ENCODE measurements around the gene ACSL5.

DNA sequence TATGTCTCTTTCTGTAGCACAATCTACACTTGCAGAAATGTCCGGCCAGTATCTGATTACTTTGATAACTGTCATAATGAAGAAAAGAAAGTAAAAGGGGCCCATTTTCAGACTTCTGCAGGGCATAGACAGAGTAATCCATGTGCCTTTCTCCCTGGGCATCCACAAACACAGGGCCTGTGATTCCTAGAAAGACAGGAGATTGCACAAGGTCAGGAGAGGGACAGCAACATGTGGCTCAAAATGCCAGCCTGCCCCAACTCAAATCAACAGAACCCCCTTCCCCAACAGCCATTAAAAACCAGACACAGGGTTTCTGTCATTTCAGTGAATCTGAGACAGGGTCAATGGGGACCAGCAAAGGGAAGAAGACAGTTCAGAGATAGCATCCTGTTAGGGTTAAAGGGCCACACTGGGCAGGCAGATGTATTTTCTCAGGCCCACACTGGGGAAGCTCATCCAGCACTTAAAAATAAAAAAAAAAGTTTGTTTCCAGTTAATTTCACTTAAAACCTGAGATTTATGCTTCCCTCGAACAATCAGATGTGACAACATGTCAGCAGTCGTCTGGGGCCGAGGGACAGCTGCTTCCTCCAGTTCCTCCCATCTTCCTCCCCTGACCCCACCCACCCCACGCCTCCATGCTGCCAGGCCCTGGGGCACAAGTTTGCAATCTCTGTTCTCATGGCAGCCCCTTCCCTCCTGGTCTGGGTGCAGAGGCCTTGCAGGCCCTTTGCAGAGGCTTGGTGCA, 30.7 kb upstream of the ACSL5 start:
- TF ChIP-seq, protein P1, sequence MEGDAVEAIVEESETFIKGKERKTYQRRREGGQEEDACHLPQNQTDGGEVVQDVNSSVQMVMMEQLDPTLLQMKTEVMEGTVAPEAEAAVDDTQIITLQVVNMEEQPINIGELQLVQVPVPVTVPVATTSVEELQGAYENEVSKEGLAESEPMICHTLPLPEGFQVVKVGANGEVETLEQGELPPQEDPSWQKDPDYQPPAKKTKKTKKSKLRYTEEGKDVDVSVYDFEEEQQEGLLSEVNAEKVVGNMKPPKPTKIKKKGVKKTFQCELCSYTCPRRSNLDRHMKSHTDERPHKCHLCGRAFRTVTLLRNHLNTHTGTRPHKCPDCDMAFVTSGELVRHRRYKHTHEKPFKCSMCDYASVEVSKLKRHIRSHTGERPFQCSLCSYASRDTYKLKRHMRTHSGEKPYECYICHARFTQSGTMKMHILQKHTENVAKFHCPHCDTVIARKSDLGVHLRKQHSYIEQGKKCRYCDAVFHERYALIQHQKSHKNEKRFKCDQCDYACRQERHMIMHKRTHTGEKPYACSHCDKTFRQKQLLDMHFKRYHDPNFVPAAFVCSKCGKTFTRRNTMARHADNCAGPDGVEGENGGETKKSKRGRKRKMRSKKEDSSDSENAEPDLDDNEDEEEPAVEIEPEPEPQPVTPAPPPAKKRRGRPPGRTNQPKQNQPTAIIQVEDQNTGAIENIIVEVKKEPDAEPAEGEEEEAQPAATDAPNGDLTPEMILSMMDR (IDR thresholded peaks at IDR 0.05 in 2 of 3, conservative IDR thresholded peaks at IDR 0.05 in 1 of 3; ENCODE audit: control insufficient read depth in 2 of 3, extremely low read depth in 1 of 3, insufficient read depth in 1 of 3, low read depth in 3 of 3, low read length in 3 of 3) = no peak
- TF ChIP-seq, protein P2, sequence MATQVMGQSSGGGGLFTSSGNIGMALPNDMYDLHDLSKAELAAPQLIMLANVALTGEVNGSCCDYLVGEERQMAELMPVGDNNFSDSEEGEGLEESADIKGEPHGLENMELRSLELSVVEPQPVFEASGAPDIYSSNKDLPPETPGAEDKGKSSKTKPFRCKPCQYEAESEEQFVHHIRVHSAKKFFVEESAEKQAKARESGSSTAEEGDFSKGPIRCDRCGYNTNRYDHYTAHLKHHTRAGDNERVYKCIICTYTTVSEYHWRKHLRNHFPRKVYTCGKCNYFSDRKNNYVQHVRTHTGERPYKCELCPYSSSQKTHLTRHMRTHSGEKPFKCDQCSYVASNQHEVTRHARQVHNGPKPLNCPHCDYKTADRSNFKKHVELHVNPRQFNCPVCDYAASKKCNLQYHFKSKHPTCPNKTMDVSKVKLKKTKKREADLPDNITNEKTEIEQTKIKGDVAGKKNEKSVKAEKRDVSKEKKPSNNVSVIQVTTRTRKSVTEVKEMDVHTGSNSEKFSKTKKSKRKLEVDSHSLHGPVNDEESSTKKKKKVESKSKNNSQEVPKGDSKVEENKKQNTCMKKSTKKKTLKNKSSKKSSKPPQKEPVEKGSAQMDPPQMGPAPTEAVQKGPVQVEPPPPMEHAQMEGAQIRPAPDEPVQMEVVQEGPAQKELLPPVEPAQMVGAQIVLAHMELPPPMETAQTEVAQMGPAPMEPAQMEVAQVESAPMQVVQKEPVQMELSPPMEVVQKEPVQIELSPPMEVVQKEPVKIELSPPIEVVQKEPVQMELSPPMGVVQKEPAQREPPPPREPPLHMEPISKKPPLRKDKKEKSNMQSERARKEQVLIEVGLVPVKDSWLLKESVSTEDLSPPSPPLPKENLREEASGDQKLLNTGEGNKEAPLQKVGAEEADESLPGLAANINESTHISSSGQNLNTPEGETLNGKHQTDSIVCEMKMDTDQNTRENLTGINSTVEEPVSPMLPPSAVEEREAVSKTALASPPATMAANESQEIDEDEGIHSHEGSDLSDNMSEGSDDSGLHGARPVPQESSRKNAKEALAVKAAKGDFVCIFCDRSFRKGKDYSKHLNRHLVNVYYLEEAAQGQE (IDR thresholded peaks at IDR 0.05; ENCODE audit: low read depth, low read length) = no peak
- TF ChIP-seq CHD4 (IDR thresholded peaks at IDR 0.05) (no peak), NRF1 (conservative IDR thresholded peaks at IDR 0.05; ENCODE audit: low read depth, low read length) (no peak), POLR2A (IDR thresholded peaks at IDR 0.05; ENCODE audit: low read depth, low read length) (no peak)

Measured in GM12878 (cell line).